Activated CD8-positive, alpha-beta memory T cell treated with anti-CD3 and anti-CD28 coated beads, Interleukin-2, amount 50 U/mL, for 24 hours (primary cell): Measurements from ENCODE around the gene SLC18A2.

Experiments
- DNase-seq: peaks from one replicate; pipeline ENCODE4 v3.0.0-alpha.2; 2020; ENCODE audit errors: extremely low read depth

The SLC18A2 gene

GRCh38 chr10:117237401-117237991 lies 3.4 kb upstream of the SLC18A2 start:
- no peak for DNase-seq

DNA sequence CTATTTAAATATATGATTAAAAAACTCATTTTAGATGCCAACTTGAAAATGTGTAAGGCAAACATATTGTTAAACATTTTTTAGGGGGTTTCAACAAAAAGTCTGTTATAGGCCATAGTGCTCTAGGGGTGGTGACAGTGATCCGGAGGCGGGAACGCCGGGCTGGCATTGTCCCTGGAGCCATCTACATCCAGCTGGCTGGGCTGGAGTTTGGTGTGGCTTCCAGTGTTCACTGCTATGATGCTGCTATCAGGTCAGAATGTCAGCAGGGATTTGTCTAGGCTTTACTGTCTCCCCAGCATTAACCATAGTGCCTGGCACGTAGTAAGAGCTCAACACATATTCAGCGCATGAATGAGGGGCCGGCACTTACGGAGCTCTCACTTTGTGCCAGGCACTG lies 1.9 kb upstream of the SLC18A2 start:
- DNase-seq = no peak

DNA sequence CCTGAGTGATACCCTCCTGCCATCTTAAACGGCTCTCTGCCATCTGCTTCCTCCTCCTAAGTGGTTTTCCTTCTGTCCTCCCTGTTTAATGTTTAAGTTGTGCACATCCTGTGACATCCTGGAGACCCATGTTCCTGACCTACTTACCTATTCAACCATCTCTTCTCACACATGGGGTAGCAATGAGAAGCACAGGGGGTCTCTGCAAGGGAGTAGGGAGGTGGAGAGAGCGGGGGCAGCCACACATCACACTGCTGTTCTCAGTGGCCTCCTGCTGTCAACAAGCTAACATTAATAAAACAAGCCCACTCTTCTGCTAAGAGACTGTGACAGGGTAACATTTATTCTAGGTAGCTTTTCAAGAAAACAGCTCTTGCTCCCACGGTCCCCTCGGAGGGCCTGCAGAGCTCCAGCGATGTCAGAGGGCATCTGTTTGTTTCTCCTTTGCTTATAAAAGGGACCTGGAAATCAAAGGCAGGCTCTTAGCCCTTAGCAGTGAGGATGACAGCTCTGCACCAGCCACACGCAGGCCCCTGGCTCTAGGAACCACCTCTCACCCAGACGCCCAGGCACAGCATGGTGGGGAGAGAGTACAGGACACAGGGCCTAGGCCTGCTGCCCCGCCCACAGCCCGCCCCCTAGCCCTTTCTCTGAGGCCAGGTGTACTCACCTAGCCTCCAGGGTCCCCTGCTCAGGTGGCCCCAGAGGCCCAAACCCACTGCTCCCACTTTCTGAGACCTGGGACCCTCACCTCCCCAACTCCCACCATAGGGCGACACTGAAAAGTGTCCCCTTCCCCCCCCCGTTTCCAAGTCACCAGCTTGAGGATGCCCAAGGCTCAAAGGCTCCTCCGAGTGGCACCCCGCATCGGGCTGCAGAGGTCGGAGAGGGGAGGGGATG lies 943 bp upstream of the SLC18A2 start:
- no peak for DNase-seq

DNA sequence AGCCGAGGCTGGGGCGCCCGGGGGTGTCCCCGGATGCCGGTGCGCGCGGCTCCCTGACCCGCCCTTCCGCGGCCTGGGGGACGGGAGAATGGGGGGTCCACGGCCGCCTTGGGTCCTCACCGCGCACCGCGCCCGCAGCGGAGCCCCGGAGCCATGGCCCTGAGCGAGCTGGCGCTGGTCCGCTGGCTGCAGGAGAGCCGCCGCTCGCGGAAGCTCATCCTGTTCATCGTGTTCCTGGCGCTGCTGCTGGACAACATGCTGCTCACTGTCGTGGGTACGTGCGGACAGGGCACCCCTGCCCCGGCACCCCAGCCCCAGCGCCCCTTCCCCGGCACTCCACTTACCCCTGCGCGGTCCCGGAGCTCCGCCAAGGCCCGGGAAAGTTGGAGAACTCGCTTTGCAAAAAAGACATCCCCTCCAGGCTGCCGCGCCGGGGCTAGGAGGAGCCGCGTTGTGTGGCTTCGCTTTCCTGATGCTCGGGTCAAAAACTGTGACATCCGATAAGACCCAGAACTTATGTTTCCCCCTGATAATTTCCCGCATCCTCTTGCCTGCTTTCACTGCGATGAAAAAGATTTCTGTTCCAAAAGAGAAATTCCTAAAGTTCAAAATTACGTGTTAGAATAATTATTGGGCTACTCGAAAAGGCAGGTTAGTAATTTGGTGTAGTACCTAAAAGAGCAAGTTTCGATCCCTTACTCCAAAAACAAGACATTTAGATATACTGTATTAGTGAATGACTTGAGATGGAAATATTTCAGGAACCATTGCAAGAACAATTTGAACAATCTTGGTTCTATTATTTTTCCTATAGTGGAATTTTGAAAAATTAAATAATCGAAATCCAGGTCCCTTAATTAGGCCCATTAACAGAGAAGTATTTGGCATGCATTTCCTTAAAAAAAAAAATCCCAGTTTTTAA lies 888 bp downstream of the SLC18A2 start:
- no peak for DNase-seq

GRCh38 chr10:117242463-117242832 lies 1.5 kb downstream of the SLC18A2 start:
- DNase-seq = no peak

DNA sequence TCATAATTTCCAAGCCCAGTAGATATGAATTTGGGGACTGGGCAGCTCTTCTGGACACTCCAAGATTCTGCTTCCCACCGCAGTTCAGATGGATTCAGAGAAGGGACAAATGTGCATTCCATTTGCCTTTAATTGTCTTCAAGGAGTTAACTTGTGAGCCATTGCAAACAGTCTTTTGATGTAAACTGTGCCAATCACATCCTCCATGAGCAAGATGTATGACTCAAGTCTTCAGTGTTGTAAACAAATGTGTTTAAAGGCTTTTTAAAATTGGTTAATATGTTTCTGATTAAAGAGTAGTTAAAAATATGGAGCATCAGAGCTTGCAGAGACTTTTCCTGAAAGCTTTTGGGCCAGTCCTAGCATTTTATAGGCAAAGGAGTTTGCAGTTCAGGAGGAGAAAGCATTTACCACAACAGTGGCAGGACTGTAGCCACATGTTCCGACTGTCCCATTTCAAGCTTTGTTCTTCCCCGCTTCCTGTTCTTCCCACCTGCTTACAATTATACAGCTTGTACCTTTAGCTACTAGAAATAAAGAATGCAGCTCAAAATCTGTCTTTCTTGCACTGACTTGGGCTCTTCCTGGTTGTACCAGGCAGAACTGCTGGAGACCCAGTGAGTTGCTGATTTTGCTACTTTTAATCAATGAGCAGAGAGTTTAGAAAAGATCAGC lies 6.2 kb downstream of the SLC18A2 start:
- DNase-seq = no peak

DNA sequence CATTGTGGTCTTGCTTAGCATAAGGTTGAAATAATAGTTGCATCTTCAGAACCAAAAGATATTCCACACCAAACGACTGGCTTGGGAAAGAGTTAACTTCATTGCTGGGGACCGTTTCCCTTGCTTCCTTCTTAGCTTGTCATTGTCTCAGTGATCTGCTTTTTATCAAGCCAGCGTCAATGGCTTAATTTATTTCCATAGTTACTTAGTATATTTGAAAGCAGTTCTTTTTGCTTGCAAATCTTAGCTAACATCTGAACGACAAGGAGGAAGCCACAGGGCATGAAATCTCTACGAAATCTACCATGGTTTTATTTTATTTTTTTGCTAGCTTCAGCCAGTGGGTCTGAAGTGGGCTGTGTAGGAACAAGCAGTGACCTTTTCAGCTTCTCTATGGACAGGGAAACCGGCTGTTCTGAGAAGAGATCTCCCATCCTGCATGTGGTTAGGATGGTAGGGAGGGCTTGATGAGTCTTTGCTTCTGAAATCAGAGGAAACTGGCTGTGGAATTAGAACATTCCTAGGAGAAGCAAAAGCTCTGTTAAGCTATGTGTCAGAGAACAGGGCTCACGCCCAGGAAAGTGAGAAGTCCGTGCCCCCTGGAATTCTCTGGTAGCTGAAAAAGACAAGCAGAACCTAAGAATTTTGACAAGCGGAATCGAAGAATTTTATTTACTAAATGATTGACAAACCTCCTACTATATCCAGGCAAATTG lies 8.0 kb downstream of the SLC18A2 start:
- no peak for DNase-seq

DNA sequence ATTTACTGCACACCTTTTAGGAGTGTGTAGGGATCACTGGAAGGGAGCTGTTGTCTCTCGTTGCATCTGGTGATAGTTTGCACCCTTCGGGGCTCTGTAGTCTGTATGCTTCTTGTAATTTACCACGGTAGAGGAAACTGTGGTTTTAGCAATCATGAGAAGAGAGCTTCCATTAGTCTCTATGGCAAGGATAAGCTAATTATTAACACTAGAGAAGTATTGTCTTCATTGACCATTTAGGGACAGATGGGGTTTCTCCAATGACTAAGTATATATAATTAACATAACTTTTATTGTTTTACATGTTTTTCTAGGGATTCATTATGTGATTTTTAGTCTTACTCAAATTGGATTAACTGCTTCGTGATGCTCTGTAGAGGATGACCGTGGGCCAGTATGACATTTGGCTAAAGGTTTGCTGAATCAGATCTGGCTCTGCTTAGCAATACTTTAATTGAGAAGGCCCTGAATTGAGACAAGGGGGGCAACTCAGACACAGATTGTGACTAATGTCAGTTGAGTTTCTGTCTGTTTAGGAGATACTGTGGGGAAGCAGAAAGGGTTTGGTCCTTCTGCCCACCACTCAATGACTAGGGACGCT lies 8.7 kb downstream of the SLC18A2 start:
- no peak for DNase-seq

- no peak for DNase-seq
Observed at GRCh38 chr10:117250411-117250810, 9.5 kb downstream of the SLC18A2 start.

DNA sequence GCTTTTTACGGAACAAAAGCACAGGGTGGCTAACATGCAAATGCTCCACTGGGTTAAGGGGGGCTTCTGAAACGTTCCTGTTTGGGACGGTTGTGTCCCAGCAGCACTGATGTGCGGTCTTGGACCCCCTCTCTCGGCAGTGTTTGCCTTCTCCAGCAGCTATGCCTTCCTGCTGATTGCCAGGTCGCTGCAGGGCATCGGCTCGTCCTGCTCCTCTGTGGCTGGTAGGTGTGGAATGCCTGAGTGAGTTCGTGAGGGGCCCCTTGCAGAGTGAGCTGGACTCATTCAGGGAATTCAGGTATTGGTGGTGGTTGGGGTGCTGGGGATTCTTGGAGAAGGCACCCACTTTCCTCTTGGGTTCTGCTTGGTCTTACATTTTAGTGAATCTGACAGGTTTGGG lies 13.0 kb downstream of the SLC18A2 start:
- no peak for DNase-seq

- no peak for DNase-seq
Observed at GRCh38 chr10:117254338-117254737, 13.4 kb downstream of the SLC18A2 start.

DNA sequence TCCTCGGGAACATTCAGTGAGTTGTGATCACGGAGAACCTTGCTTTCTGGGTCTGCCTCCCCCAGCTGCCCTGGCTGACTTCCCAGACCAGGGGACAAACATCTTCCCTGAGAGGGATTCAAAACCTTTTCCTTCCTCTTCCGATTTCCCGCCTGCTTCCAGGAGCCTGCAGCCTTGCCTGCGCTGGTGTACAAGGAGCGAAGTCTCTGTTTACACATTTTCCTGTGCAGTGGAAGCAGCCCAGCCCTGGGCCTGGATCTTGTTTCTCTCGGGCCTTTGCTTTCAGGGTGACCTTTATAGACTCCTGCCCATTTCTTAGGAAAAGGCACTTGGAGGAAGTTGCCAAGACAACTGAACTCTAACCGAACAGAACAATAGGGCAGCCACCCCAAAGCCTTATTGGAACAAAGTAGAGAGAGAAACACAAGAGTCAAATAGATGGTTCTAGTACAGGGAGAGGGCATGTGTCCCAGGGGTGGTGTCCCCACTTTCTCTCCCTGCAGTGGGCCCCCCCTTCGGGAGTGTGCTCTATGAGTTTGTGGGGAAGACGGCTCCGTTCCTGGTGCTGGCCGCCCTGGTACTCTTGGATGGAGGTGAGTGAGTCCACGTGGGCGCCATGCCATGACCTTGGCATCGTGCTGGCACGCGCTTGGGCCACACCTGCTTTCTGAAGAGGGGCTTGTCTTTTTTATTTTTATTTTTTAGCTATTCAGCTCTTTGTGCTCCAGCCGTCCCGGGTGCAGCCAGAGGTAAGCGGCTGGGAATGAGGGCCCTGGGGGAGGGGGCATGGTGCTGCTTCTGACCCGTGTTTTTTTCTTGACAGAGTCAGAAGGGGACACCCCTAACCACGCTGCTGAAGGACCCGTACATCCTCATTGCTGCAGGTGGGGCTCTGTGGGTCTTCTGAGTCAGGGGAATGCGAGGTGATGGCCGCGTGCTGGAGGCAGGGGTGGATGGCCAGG lies 14.1 kb downstream of the SLC18A2 start:
- no peak for DNase-seq

DNA sequence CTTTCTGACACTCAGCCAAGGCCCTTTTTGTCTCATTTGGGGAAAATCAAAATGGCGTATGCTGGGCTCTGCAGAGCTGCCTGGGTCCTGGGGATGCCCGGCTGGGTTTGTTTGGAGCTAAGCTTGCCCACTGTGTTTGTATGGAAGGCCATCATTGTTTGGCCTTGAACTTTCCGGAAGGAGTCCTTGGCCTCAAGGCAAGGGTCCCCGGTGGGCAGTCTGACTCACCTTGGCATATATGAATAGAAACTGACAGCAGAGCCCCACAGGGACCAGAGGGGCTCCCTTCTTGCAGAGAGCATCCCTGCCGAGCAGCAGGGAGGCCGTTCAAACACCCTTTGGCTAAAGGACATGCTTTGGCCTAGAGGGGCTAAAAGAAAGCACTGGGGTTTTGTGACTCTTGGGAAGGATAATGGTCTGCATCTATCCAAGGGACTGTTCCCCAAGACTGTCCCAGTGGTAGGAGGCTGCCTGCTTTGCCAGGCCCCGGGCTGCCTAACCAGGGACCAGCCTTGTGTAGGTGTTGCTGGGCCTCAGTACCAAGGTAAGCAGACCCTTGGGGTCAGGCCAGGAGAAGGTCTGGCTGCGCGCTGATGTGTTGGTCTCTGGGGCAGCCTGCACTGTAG lies 15.0 kb downstream of the SLC18A2 start:
- no peak for DNase-seq

- no peak for DNase-seq
Observed at GRCh38 chr10:117256910-117257309, 16.0 kb downstream of the SLC18A2 start.

GRCh38 chr10:117257721-117258120 lies 16.8 kb downstream of the SLC18A2 start:
- DNase-seq = no peak

- no peak for DNase-seq
Observed at GRCh38 chr10:117259279-117259678, 18.4 kb downstream of the SLC18A2 start.

DNA sequence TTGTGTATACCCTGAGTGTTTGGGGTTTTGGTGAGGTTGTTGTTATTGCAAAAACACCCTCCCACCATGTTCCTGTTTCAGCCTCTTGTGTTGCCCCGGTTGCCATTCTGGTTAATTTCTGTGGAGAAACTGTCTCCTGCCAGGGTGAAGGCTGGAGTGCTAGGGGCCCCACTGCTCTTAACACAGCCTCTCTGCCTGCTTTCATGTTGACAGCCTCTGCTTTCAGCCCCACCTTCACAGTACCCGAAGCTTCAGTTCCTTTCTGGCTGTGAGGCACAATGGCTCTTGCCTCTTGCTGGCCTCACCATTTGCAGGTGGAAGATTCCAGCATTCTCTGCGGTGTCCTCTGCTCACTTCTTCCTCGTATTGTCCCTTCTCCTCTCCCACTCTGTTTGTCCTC lies 19.2 kb downstream of the SLC18A2 start:
- no peak for DNase-seq

GRCh38 chr10:117261501-117261900 lies 20.6 kb downstream of the SLC18A2 start:
- DNase-seq = no peak

DNA sequence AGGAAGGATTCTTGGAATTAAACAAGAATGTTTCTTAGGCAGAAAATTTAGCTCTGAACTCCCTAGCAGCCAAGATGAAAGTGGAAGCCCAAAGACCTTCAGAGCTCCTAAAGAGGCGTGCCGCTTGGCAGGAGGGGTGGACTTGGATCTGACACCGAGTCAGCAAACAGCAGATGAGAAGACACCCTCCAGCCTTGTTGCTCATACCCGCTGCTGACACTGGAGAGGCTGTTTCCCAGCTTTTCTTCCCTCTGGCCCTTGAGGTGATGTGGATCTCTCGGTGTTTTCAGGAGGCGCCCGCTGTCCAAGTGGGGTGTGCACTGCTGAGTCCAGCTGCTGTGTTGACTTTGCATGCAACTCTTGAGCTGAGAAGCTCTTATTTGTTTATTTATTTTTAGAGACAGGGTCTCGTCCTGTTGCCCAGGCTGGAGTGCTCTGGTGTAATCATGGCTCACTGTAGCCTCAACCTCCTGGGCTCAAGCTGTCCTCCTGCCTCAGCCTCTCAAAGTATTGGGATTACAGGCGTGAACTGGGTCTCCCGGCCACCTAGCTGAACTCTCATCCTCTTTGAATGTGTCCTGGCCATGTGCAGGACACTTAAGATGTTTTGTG lies 21.5 kb downstream of the SLC18A2 start:
- DNase-seq = no peak
